H9 (cell line): ENCODE data around the gene ANKRD36C. TPM values are rescaled to one million over a fixed set of nuclear protein-coding genes. Genes with fewer than 3 reads are reported as not detected.
"Not testable (repeated sequence)": the region's sequence is repeated elsewhere in the genome, so short reads cannot be mapped to it uniquely, and the experiment has no call there.

Experiments used
- DNase-seq: peaks from one replicate; pipeline ENCODE4 v3.0.0-alpha.2; 2017
- H2AFZ ChIP-seq: one replicate; pipeline ENCODE4 v1.6.1; 2013; ENCODE audit warnings: mild to moderate bottlenecking, low read length, control low read depth, moderate library complexity
- H2AK5ac ChIP-seq: 2 replicates; pipeline ENCODE4 v1.6.1; 2013; ENCODE audit warnings: low read length, control low read depth, mixed read lengths; ENCODE audit not compliant: insufficient read length
- H2BK120ac ChIP-seq: one replicate; pipeline ENCODE4 v1.6.1; 2013; ENCODE audit warnings: low read depth, mild to moderate bottlenecking, low read length, control low read depth, inconsistent platforms; ENCODE audit not compliant: poor library complexity, severe bottlenecking
- H2BK12ac ChIP-seq: 2 replicates; pipeline ENCODE4 v1.6.1; 2013; ENCODE audit warnings: low read length, control low read depth, mixed read lengths, low read depth; ENCODE audit not compliant: insufficient read length
- H2BK15ac ChIP-seq: 2 replicates; pipeline ENCODE4 v1.6.1; 2013; ENCODE audit warnings: low read depth, low read length, control low read depth
- H2BK20ac ChIP-seq: one replicate; pipeline ENCODE4 v1.6.1; 2013; ENCODE audit warnings: low read depth, mild to moderate bottlenecking, low read length, control low read depth, inconsistent platforms; ENCODE audit not compliant: poor library complexity, severe bottlenecking
- H2BK5ac ChIP-seq: 2 replicates; pipeline ENCODE4 v1.6.1; 2013; ENCODE audit warnings: low read length, control low read depth, mixed read lengths; ENCODE audit not compliant: insufficient read length
- H3K14ac ChIP-seq: 2 replicates; pipeline ENCODE4 v1.6.1; 2013; ENCODE audit warnings: low read length, control low read depth; ENCODE audit not compliant: insufficient read depth
- H3K18ac ChIP-seq: 2 replicates; pipeline ENCODE4 v1.6.1; 2013; ENCODE audit warnings: low read depth, mild to moderate bottlenecking, mixed read lengths, low read length, control low read depth; ENCODE audit not compliant: insufficient read length
- H3K23ac ChIP-seq: 2 replicates; pipeline ENCODE4 v1.6.1; 2013; ENCODE audit warnings: low read length, control low read depth, mixed read lengths, low read depth; ENCODE audit not compliant: insufficient read length
- H3K23me2 ChIP-seq: 2 replicates; pipeline ENCODE4 v1.6.1; 2013; ENCODE audit warnings: low read depth, mild to moderate bottlenecking, mixed read lengths, low read length, control low read depth; ENCODE audit not compliant: insufficient read length, poor library complexity, severe bottlenecking
- H3K27ac ChIP-seq: 2 replicates; pipeline ENCODE4 v1.5.1; 2013; ENCODE audit warnings: low read length, control low read depth, mixed read lengths, low read depth; ENCODE audit not compliant: insufficient read length
- H3K27me3 ChIP-seq: 2 replicates; pipeline ENCODE4 v1.6.1; 2013; ENCODE audit warnings: low read length, control low read depth, inconsistent platforms; ENCODE audit not compliant: insufficient read depth
- H3K4ac ChIP-seq: 2 replicates; pipeline ENCODE4 v1.6.1; 2013; ENCODE audit warnings: low read depth, mild to moderate bottlenecking, control low read depth, inconsistent platforms, low read length, moderate library complexity
- H3K4me1 ChIP-seq: 2 replicates; pipeline ENCODE4 v1.6.1; 2013; ENCODE audit warnings: low read length, control low read depth, inconsistent platforms; ENCODE audit not compliant: insufficient read depth
- H3K4me2 ChIP-seq: 2 replicates; pipeline ENCODE4 v1.6.1; 2013; ENCODE audit warnings: low read length, control low read depth, mixed read lengths; ENCODE audit not compliant: insufficient read length, insufficient read depth
- H3K56ac ChIP-seq: 2 replicates; pipeline ENCODE4 v1.6.1; 2013; ENCODE audit warnings: low read depth, mild to moderate bottlenecking, mixed read lengths, low read length, control low read depth; ENCODE audit not compliant: insufficient read length
- H3K79me1 ChIP-seq: 2 replicates; pipeline ENCODE4 v1.6.1; 2013; ENCODE audit warnings: low read depth, mild to moderate bottlenecking, moderate library complexity, low read length, control low read depth, inconsistent platforms; ENCODE audit not compliant: insufficient read depth, poor library complexity, severe bottlenecking
- H3K79me2 ChIP-seq: 2 replicates; pipeline ENCODE4 v1.6.1; 2013; ENCODE audit warnings: low read length, control low read depth, inconsistent platforms; ENCODE audit not compliant: insufficient read depth
- H3K9ac ChIP-seq: 2 replicates; pipeline ENCODE4 v1.6.1; 2013; ENCODE audit warnings: low read length, control low read depth, mixed read lengths; ENCODE audit not compliant: insufficient read length; ENCODE audit errors: extremely low read depth
- H3K9me3 ChIP-seq: one replicate; pipeline ENCODE4 v1.6.1; 2013; ENCODE audit warnings: low read depth, low read length, inconsistent platforms; ENCODE audit not compliant: control insufficient read depth
- H3T11ph ChIP-seq: one replicate; pipeline ENCODE4 v1.6.1; 2013; ENCODE audit warnings: mild to moderate bottlenecking, low read length, control low read depth, inconsistent platforms
- H4K20me1 ChIP-seq: one replicate; pipeline ENCODE4 v1.6.1; 2013; ENCODE audit not compliant: control insufficient read depth, insufficient read length, insufficient read depth
- H4K5ac ChIP-seq: 2 replicates; pipeline ENCODE4 v1.6.1; 2013; ENCODE audit warnings: low read depth, mild to moderate bottlenecking, mixed read lengths, low read length, control low read depth; ENCODE audit not compliant: insufficient read length
- H4K8ac ChIP-seq: replicated peaks from 2 replicates; pipeline ENCODE4 v1.6.1; 2013; ENCODE audit warnings: low read length, control low read depth, mixed read lengths, low read depth; ENCODE audit not compliant: insufficient read length
- H4K91ac ChIP-seq: 2 replicates; pipeline ENCODE4 v1.6.1; 2013; ENCODE audit warnings: low read depth, mild to moderate bottlenecking, moderate library complexity, mixed read lengths, low read length, control low read depth; ENCODE audit not compliant: insufficient read length
- H3K27ac Mint-ChIP-seq, 3 experiments: 2 replicates in 2 of 3; 3 replicates in 1 of 3; pipeline ENCODE4 v1.8.0; 2020 to 2021; ENCODE audit warnings: mixed read lengths in 3 of 3, mild to moderate bottlenecking in 1 of 3, moderate library complexity in 1 of 3
- H3K27me3 Mint-ChIP-seq: 2 replicates; pipeline ENCODE4 v1.8.0; 2021; ENCODE audit warnings: low read depth, mild to moderate bottlenecking, moderate library complexity, mixed read lengths
- H3K36me3 Mint-ChIP-seq, 3 experiments: 2 replicates in 2 of 3; 3 replicates in 1 of 3; pipeline ENCODE4 v1.8.0; 2020 to 2021; ENCODE audit warnings: low read depth in 3 of 3, mixed read lengths in 3 of 3; ENCODE audit not compliant: insufficient read depth in 1 of 3
- H3K4me1 Mint-ChIP-seq, 2 experiments: 2 replicates each; pipeline ENCODE4 v1.8.0; 2020; ENCODE audit warnings: mixed read lengths in 2 of 2
- H3K4me3 Mint-ChIP-seq, 2 experiments: 2 replicates in 1 of 2; 3 replicates in 1 of 2; pipeline ENCODE4 v1.8.0; 2020 to 2021; ENCODE audit warnings: mild to moderate bottlenecking in 2 of 2, mixed read lengths in 2 of 2, moderate library complexity in 1 of 2
- H3K9me3 Mint-ChIP-seq, 2 experiments: 2 replicates in 1 of 2; 3 replicates in 1 of 2; pipeline ENCODE4 v1.8.0; 2020; ENCODE audit warnings: mild to moderate bottlenecking in 2 of 2, mixed read lengths in 2 of 2, moderate library complexity in 1 of 2
- WGBS: extraction: QIAGEN DNeasy Blood & Tissue Kit; methylation state at CpG from one replicate; pipeline ENCODE4 v1.1.7; 2013; ENCODE audit warnings: missing lambda C conversion rate, low lambda C conversion rate, mixed read lengths; ENCODE audit not compliant: insufficient read length; ENCODE audit errors: extremely low coverage; 5-methylcytosine and 5-hydroxymethylcytosine counted together
- total RNA-seq: library from RNA; stranded (reverse); gene quantifications from 2 replicates; pipeline ENCODE4 v1.2.1, GENCODE V29; 2021

ANKRD36C gene
- total RNA-seq, 1 experiment from 2014 or later = 8.2 TPM

DNA sequence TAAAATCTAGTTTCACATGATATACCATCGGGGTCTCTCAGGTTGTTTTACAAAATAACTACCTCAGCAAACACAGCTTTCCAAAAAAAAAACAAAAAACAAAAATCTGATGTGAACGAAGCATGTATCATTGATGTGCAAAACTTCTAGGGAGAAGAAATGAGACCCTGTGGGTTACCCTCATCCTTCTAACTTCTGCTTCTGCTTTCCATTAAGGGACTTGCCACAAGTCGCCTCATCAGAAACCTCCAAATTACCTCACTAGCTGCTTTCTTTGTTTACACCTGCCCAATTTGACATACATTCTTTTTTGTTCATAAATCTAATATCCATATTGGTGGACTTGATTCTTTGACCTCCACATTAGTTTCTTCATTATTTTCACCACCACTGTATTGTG is 60.9 kb downstream of the ANKRD36C start:
- not testable (repeated sequence) for H3K14ac ChIP-seq, H3K79me1 ChIP-seq, H3K9ac ChIP-seq, H3K27me3 Mint-ChIP-seq, H3K27me3 ChIP-seq, H3K23me2 ChIP-seq, H4K91ac ChIP-seq, H3K56ac ChIP-seq, H3K4ac ChIP-seq, H3K4me3 Mint-ChIP-seq, H4K5ac ChIP-seq, H2BK15ac ChIP-seq, H3K18ac ChIP-seq, H3K23ac ChIP-seq, H3K4me2 ChIP-seq, H3K4me1 ChIP-seq, H3K9me3 ChIP-seq, H3K27ac ChIP-seq, H4K8ac ChIP-seq, H3K36me3 Mint-ChIP-seq, H3K79me2 ChIP-seq, H3K27ac Mint-ChIP-seq, H2BK120ac ChIP-seq, H2BK12ac ChIP-seq, H3K4me1 Mint-ChIP-seq, H2AFZ ChIP-seq, H2BK5ac ChIP-seq, H2BK20ac ChIP-seq, H4K20me1 ChIP-seq, H2AK5ac ChIP-seq, DNase-seq, H3T11ph ChIP-seq
- peaks cover 8 to 10% of the 10 kb centered on the region in 2 experiments for H3K9me3 Mint-ChIP-seq
- WGBS = no CpG with 5 or more reads among the region's 3 CpGs

DNA sequence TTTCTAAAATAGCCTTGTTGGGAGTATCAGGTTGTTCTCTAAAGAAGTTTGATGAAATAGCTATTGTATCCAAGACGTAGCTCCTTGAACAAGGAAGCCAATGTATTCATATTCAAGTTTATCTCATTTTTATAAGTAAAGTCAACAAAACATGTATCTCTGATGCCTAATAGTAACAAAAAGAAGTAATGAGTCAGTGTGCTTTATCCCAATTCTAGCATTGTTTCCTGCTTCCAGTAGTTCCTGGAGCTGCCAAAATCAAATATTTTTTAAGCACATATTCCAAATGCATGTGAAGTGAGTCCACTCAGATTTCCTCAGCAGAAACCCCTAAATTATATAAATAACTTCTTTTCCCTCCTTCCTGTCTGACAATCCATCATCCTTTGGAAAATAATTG is 74.6 kb downstream of the ANKRD36C start:
- not testable (repeated sequence) for H3K23ac ChIP-seq, H3K9ac ChIP-seq, H2AK5ac ChIP-seq, H4K91ac ChIP-seq, H2BK120ac ChIP-seq, H3K23me2 ChIP-seq, H2BK15ac ChIP-seq, H4K20me1 ChIP-seq, H3K4me1 ChIP-seq, H2BK20ac ChIP-seq, H3K9me3 ChIP-seq, H3K79me2 ChIP-seq, H3K4me1 Mint-ChIP-seq, H3K27ac ChIP-seq, H3K4me3 Mint-ChIP-seq, H3T11ph ChIP-seq, H2BK12ac ChIP-seq, H3K27ac Mint-ChIP-seq, H4K5ac ChIP-seq, H3K14ac ChIP-seq, H3K27me3 Mint-ChIP-seq, H4K8ac ChIP-seq, H3K4ac ChIP-seq, H3K56ac ChIP-seq, H3K18ac ChIP-seq, H2BK5ac ChIP-seq, DNase-seq, H3K9me3 Mint-ChIP-seq, H3K4me2 ChIP-seq, H3K36me3 Mint-ChIP-seq, H3K27me3 ChIP-seq, H3K79me1 ChIP-seq, H2AFZ ChIP-seq
- no CpG with 5 or more reads among the region's 1 CpG for WGBS

DNA sequence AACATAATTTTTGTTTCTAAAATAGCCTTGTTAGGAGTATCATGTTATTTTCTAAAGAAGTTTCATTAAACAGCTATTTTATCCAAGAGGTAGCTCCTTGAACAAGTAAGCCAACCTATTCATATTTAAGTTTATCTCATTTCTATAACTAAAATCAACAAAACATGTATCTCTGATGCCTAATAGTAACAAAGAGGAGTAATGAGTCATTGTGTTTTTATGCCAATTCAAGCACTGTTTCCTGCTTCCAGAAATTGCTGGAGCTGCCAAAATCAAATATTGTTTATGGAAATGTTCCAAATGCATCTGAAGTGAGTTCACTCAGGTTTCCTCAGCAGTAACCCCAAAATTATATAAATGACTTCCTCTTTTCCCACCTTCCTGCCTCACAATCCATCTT is 76.5 kb downstream of the ANKRD36C start:
- not testable (repeated sequence) for H4K5ac ChIP-seq, H3K4me3 Mint-ChIP-seq, H4K20me1 ChIP-seq, H3K79me1 ChIP-seq, H3K4ac ChIP-seq, H2AFZ ChIP-seq, H3K9me3 ChIP-seq, H2BK12ac ChIP-seq, DNase-seq, H3K9ac ChIP-seq, H3K27me3 ChIP-seq, H2BK120ac ChIP-seq, H3K36me3 Mint-ChIP-seq, H4K91ac ChIP-seq, H3K4me1 ChIP-seq, H3K56ac ChIP-seq, H3K27ac Mint-ChIP-seq, H3K27ac ChIP-seq, H3K23me2 ChIP-seq, H3K27me3 Mint-ChIP-seq, H2BK20ac ChIP-seq, H2BK5ac ChIP-seq, H3K14ac ChIP-seq, H4K8ac ChIP-seq, H3K23ac ChIP-seq, H3K4me2 ChIP-seq, H3T11ph ChIP-seq, H3K9me3 Mint-ChIP-seq, H3K79me2 ChIP-seq, H3K18ac ChIP-seq, H2BK15ac ChIP-seq, H3K4me1 Mint-ChIP-seq, H2AK5ac ChIP-seq
